Measurements from ENCODE around the gene EPG5.
A peak's percentile ranks its signal among the peaks of the same experiment; 100 is the strongest.

The EPG5 gene

DNA sequence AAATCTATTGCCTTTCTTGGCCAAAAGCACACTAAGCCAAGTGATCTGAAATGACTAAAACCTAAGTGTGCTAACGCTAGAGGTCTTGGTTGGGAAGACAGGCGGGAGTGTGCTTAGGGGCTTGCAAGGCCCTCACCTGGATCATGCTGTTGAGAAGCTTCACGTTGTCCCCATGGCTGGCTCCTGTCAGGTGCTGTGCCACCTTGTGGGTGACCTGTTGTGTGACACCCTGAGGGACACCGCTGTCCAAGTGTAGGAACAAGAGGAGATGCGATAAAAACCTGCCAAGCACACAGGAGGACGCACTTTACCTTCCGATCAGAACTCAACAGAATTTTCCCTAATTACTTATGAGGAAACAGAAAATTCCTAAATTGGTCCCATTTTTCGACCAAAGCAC, 50.8 kb downstream of the EPG5 start:
- DNase-seq: peak; percentile 7

GRCh38 chr18:45913276-45913675, 53.9 kb downstream of the EPG5 start:
- no peak for DNase-seq

- DNase-seq: peak; percentile 69
Observed at GRCh38 chr18:45910405-45911023, 56.6 kb downstream of the EPG5 start.

DNA sequence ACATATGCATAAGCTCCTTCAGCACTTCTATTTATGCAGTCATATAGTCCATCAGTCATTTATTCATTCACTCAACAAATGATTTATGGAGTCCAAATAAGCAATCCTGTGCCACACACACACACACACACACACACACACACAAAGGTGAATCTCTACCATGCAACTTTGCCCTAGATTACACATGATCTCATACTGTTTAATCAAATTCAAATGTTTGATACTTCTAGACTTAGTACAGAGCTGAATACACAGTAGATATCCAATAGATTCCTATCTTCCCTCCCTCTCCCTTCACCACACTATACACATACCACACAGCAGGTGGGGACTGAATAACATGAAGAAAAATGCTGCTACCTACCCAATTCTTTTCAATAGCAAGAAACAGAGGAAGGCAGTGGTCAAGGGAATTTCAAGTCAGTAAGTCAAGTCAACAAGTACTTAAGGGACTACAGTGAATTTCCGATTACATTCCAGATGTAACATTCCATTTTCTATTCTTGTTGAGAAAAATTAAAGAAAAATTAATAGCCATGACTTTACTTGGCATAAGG, 65.4 kb downstream of the EPG5 start:
- DNase-seq: no peak

GRCh38 chr18:45900623-45901022, 66.5 kb downstream of the EPG5 start:
- peak; percentile 20 for DNase-seq

DNA sequence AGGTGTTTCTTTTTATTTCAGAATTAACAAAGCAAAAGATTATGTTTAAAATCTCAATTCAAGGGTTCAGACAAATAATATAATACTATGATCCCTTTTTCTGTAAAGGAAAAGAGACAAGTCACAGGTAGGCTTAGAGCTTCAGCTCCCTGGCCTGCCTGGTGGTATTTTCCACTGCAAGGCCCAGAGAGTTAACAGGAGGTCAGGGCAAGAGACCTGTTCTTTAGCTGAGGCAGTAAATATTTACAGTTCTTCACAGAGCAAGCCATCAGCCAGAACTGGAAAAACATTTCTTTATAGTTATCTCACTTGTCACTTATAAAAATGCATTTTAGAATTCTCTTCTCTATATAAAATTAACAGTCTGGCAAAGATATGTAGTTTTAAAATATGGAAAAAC, 70.1 kb downstream of the EPG5 start:
- no peak for DNase-seq

- no peak for DNase-seq
Observed at GRCh38 chr18:45896452-45896851, 70.7 kb downstream of the EPG5 start.

DNA sequence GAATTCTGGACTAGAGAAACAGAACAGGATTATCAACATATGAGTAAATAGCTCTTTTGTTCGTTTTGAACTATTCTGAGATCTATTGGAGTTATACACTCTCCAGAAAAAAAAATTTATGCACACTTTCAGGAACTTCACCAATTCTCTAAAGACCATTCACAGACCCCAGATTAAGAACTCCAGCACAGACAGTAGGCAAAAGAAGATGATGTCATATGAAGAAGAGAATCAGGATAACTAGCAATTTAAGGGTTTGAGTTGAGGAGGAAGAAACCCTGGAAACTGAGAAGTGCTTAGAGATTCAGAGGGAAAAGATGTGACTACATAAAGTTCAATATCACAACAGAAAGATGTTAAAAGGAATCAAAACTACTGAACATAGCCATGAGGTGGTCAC, 71.8 kb downstream of the EPG5 start:
- no peak for DNase-seq

DNA sequence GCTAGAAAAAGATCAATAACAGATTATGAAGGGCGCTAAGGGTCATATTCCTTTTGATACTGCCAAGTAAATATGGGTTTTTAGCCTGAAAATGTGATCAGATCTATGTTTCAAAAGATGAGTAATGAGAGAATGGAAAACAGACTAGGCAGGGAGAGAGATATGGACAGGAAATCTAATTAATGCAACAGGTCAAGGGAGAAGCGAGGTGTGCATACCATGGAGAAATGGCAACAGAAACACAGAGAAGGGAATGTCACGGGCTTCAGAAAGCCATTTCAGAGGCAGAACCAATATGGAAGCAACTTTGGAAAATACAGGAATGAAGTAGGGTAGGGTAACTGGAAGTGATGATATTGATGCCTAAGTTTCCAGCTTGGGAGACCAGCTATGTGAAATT, 72.3 kb downstream of the EPG5 start:
- no peak for DNase-seq

- DNase-seq: no peak
Observed at GRCh38 chr18:45891806-45892205, 75.3 kb downstream of the EPG5 start.

DNA sequence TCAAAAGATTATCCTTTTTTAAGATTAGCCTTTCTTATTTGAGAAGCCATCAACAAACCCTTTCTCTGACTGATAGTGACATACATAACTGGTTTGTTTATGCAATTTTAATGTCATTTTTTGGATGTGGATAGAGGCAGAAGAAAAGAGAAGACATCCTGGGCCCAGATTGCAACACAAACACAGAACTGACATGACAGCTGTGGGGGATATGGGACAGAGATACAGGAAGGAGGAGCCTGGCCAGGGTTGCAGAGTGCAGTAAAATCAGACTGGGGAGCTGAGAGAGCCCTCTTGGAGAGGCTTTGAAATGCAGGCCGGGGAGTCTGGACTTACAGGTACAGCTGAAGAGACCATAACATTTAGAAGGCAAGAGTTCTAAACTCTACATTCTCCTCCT, 76.5 kb downstream of the EPG5 start:
- DNase-seq: no peak

DNA sequence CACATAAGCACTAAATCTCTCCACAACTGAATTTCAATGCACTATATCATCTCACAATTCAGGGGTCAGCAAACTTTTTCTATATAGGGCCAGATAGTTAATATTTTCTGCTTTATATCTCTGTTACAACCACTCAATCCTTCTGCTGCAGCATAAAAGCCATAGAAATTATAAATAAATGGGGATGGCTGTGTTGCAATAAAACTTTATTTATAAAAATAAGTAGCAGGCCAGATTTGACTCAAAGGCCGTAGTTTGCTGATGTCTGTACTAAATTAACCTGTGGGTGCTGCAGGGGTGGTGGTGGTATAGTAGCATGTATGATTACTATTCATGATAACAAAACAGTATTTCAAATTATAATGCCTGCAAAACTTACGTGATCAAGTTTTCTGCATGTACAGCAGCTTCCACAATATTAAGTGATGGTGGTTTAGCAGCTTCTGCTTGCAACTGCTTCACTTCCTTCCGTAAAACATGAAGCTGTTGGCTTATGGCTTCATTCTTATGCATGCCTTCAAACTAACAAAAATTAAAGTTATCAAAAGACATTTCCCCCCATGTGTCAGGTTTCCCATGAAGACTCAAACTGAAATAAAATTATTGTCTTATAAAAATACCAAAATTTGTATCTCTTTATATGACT, 77.6 kb downstream of the EPG5 start:
- no peak for DNase-seq

DNA sequence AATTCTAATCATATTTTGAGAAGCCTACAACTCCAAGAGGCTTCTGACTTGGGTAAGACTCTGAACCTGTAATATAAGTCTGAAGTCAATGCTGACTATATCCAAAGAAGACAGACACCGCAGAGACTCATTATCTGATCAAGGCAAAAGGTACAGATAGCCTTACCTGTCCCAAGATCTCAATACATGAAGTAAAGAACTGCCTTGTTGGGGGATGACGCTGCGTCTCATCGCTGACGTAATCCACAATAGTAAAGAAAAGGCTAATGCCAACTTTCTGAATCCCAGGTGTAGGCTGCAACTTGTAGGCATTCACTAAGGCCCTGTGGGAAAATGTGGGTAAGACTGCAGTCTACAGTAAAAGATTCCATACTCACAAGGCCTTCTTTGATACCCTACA, 79.5 kb downstream of the EPG5 start:
- no peak for DNase-seq

DNA sequence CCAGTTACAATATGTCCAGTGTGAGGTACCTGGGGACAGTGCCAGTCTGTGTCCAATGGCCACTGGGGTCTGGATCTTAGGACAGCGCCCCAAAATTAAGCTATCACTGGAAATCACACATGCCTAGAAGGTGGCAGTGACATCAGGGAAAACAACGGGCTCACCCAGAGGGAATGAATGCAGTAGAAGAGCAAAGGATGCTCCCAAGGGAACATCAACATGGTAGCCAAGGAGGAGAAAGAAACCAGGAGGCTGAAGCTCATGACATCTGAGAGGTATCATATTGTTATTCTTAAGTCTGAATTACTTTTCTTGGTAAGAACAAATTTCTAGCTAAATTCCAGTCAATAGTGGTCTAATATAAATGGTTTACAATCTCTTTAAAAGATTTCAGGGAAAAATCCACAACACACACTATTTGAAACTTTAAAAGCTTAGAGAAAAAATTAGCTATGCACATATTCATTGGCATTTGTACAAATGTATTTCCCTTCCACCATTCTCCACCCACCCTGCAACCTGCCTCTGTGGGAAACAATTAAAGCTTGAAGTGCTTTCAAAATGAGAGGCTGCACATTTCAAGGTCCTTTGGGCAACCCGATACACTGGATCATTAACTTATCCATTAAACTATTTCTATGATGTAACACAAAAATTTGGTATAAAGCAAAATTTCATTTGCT, 86.1 kb downstream of the EPG5 start:
- no peak for DNase-seq

GRCh38 chr18:45879681-45880655, 87.2 kb downstream of the EPG5 start:
- peak; percentile 74 for DNase-seq

GRCh38 chr18:45877403-45877802, 89.7 kb downstream of the EPG5 start:
- DNase-seq: no peak

GRCh38 chr18:45876161-45876560, 91.0 kb downstream of the EPG5 start:
- peak; percentile 5 for DNase-seq

- peak; percentile 88 for DNase-seq
Observed at GRCh38 chr18:45874491-45875184, 92.5 kb downstream of the EPG5 start.

DNA sequence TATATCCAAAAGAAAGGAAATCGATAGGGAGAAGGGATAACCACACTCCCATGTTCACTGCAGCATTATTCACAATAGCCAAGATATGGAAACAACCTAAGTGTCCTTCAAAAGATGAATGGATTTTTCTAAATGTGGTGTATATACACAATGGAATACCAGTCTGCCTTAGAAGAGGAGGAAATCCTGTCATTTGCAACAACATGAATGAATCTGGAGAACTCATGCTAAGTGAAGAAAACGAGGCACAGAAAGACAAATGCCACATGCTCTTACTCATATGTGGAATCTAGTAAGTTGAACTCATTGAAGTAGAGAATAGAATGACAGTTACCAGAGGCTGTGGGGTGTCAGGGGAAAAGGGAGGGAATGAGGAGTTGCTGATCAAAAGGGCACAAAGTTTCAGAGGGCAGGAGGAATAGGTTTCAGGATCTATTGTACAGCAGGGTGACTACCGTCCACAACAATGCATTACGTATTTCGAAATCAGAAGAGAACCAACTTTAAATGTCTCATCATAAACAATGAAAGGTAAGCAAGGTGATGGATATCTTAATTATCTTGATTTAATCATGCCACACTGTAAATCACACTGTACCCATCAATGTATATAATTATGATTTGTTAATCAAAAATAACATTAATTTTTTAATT, 95.6 kb downstream of the EPG5 start:
- DNase-seq: peak; percentile 9

DNA sequence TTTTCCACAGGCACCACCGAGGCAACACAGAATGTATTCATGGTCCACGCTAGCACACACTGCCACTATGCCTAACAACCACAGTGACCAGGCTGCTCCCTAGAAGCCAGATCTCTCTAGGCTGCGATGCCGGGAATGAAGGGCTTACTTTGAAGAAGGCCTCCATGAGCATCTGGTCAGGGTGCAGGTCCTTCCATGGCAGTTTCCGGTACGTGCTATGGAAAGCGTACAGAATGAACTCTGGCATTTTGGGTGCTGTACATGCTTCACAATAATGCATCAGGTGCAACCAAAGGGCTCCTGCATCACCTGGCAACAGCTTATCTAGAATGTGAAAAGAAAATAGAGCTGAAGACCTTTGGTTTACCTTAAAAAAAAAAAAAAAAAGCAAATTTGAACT, 96.7 kb downstream of the EPG5 start:
- DNase-seq: no peak

GRCh38 chr18:45865466-45865865, 101.7 kb downstream of the EPG5 start:
- DNase-seq: no peak

DNA sequence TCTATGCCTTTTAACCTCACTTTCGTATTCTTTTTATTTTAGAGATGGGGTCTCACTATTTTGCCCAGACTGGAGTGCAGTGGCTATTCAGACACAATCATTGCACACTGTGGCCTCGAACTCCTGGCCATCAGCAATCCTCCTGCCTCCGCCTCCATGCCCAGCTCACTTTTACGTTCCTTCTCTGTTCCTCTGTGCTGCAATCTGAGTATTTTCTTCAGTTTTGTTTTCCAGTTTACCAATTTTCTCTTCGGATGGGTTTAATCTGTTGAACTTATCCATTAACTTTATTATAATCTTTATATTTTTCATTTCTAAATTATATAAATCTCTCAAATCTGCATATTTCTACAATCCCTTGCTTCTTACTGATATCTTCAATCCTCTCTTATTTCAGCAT, 103.0 kb downstream of the EPG5 start:
- no peak for DNase-seq
